Mucosa of stomach (tissue), 1 donor: ENCODE measurements around the gene SURF1.
"Not testable (repeated sequence)": the region's sequence is repeated elsewhere in the genome, so short reads cannot be mapped to it uniquely, and the experiment has no call there.

Experiments
- H3K27me3 ChIP-seq: one replicate; pipeline ENCODE4 v1.7.0; 2013; ENCODE audit warnings: mild to moderate bottlenecking, low read length; ENCODE audit not compliant: control insufficient read depth, insufficient read depth
- H3K36me3 ChIP-seq: one replicate; pipeline ENCODE4 v1.7.0; 2013; ENCODE audit warnings: low read length; ENCODE audit not compliant: control insufficient read depth, insufficient read depth
- H3K4me1 ChIP-seq: one replicate; pipeline ENCODE4 v1.7.0; 2013; ENCODE audit warnings: mild to moderate bottlenecking, low read length; ENCODE audit not compliant: control insufficient read depth, insufficient read depth
- H3K4me3 ChIP-seq: one replicate; pipeline ENCODE4 v1.7.0; 2013; ENCODE audit warnings: low read length
- H3K9ac ChIP-seq: one replicate; pipeline ENCODE4 v1.7.0; 2013; ENCODE audit warnings: mild to moderate bottlenecking, low read length, moderate library complexity
- H3K9me3 ChIP-seq: one replicate; pipeline ENCODE4 v1.7.0; 2013; ENCODE audit warnings: mild to moderate bottlenecking, low read length, moderate library complexity; ENCODE audit not compliant: control insufficient read depth
- donor health status: Pancreatic carcinoma.

The SURF1 gene

GRCh38 chr9:133323211-133323610 is 33.1 kb downstream of the SURF1 start:
- Histone ChIP-seq H3K36me3 (no peaks in the 10 kb centered on the region), H3K4me1 (no peaks in the 10 kb centered on the region), H3K4me3 (no peak overlapping the region), H3K9me3 (no peaks in the 10 kb centered on the region), H3K9ac (no peak overlapping the region), H3K27me3 (no peaks in the 10 kb centered on the region)

- Histone ChIP-seq H3K4me3 (no peak overlapping the region), H3K4me1 (no peaks in the 10 kb centered on the region), H3K9me3 (no peaks in the 10 kb centered on the region), H3K36me3 (no peaks in the 10 kb centered on the region), H3K27me3 (no peaks in the 10 kb centered on the region), H3K9ac (no peak overlapping the region)
These were observed 33.6 kb downstream of the SURF1 start for GRCh38 chr9:133322701-133323100.

- H3K27me3 ChIP-seq = no peaks in the 10 kb centered on the region
- no peak overlapping the region for H3K4me3 ChIP-seq
- no peaks in the 10 kb centered on the region for H3K36me3 ChIP-seq
- no peak overlapping the region for H3K9ac ChIP-seq
- no peaks in the 10 kb centered on the region for H3K9me3 ChIP-seq
- H3K4me1 ChIP-seq = no peaks in the 10 kb centered on the region
These were observed 34.8 kb downstream of the SURF1 start for GRCh38 chr9:133321411-133321935.

GRCh38 chr9:133320421-133320881 is 35.8 kb downstream of the SURF1 start:
- Histone ChIP-seq H3K27me3 (no peaks in the 10 kb centered on the region), H3K36me3 (no peaks in the 10 kb centered on the region), H3K9ac (no peak overlapping the region), H3K9me3 (no peaks in the 10 kb centered on the region), H3K4me3 (no peak overlapping the region), H3K4me1 (no peaks in the 10 kb centered on the region)

- not testable (repeated sequence) for H3K9me3 ChIP-seq, H3K36me3 ChIP-seq, H3K9ac ChIP-seq, H3K4me1 ChIP-seq, H3K27me3 ChIP-seq, H3K4me3 ChIP-seq
These were observed 38.7 kb downstream of the SURF1 start for GRCh38 chr9:133317551-133317950.

- Histone ChIP-seq H3K27me3 (no peaks in the 10 kb centered on the region), H3K36me3 (no peaks in the 10 kb centered on the region), H3K4me3 (no peak overlapping the region), H3K9ac (no peak overlapping the region), H3K9me3 (no peaks in the 10 kb centered on the region), H3K4me1 (no peaks in the 10 kb centered on the region)
These were observed 40.3 kb downstream of the SURF1 start for GRCh38 chr9:133315997-133316396.

- Histone ChIP-seq H3K9ac (no peak overlapping the region), H3K4me3 (no peak overlapping the region), H3K27me3 (no peaks in the 10 kb centered on the region), H3K9me3 (no peaks in the 10 kb centered on the region), H3K4me1 (no peaks in the 10 kb centered on the region), H3K36me3 (no peaks in the 10 kb centered on the region)
These were observed 46.7 kb downstream of the SURF1 start for GRCh38 chr9:133309608-133310007.

- Histone ChIP-seq H3K9ac (no peak overlapping the region), H3K27me3 (no peaks in the 10 kb centered on the region), H3K36me3 (no peaks in the 10 kb centered on the region), H3K4me1 (no peaks in the 10 kb centered on the region), H3K4me3 (no peak overlapping the region), H3K9me3 (no peaks in the 10 kb centered on the region)
These were observed 49.0 kb downstream of the SURF1 start for GRCh38 chr9:133307301-133307700.

- Histone ChIP-seq H3K9ac (no peak overlapping the region), H3K4me3 (no peak overlapping the region), H3K27me3 (no peaks in the 10 kb centered on the region), H3K36me3 (no peaks in the 10 kb centered on the region), H3K4me1 (no peaks in the 10 kb centered on the region), H3K9me3 (no peaks in the 10 kb centered on the region)
These were observed 49.8 kb downstream of the SURF1 start for GRCh38 chr9:133306242-133307204.

- Histone ChIP-seq H3K4me3 (no peak overlapping the region), H3K9ac (no peak overlapping the region), H3K4me1 (no peaks in the 10 kb centered on the region), H3K36me3 (no peaks in the 10 kb centered on the region), H3K9me3 (no peaks in the 10 kb centered on the region), H3K27me3 (no peaks in the 10 kb centered on the region)
These were observed 50.6 kb downstream of the SURF1 start for GRCh38 chr9:133305731-133306130.

GRCh38 chr9:133304477-133305377 is 51.6 kb downstream of the SURF1 start:
- Histone ChIP-seq H3K27me3 (no peaks in the 10 kb centered on the region), H3K4me1 (no peaks in the 10 kb centered on the region), H3K9ac (no peak overlapping the region), H3K9me3 (no peaks in the 10 kb centered on the region), H3K36me3 (no peaks in the 10 kb centered on the region), H3K4me3 (no peak overlapping the region)

GRCh38 chr9:133304158-133304470 is 52.2 kb downstream of the SURF1 start:
- no peaks in the 10 kb centered on the region for H3K4me1 ChIP-seq
- no peaks in the 10 kb centered on the region for H3K27me3 ChIP-seq
- no peak overlapping the region for H3K9ac ChIP-seq
- no peaks in the 10 kb centered on the region for H3K9me3 ChIP-seq
- no peak overlapping the region for H3K4me3 ChIP-seq
- H3K36me3 ChIP-seq = no peaks in the 10 kb centered on the region
